ENCODE measurements around the gene FH.

Gene FH

DNA sequence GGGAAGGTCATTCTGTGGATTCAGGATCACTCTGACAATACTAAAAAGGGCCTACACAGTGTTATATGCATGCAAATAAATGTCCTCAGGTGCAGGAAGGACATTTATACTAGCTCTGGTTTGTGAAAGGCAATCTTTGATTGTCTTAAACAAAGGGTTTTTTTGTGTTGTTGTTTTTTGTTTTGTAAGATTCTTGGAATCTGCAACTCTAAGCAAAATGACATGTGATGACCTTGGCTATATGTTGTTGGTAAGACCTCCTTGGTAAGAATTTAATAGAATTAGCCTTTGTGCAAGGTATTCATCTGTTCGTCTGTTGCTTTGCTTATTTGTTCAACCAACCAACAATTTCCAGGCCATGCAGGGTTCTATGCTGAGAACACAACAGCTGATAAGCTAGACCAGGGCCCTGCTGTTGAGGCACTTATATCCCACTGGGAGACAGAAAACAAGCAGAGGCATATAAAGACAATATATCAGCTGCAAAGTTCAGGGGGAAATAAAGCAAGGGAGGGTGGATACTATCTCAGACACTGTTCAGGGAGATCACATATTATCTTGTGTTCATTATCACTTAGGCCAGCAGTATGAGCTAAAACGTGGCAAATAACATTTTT is 60.3 kb downstream of the FH start:
- DNase-seq (ENCODE audit: low read depth in 2 of 2): no peak

DNA sequence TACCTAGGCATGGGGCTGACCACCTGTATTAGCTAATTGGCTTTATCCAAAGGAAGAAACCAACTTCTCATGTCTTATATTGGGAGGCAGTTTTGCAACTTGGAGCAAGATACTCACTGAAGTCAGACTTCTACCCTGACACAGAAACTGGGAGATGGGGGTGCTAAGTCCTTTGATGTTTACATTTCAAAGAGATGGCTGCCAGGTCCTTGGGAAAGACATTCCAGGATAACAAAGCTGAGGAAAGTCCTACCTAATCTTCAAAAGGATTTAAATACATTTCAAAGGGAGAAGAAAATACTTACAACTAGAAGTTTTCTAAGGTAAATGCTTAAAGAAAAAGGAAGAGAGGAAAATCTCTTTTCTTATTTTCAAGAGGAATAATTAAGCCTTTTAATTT is 62.1 kb downstream of the FH start:
- no peak for DNase-seq (ENCODE audit: low read depth in 2 of 2)

DNA sequence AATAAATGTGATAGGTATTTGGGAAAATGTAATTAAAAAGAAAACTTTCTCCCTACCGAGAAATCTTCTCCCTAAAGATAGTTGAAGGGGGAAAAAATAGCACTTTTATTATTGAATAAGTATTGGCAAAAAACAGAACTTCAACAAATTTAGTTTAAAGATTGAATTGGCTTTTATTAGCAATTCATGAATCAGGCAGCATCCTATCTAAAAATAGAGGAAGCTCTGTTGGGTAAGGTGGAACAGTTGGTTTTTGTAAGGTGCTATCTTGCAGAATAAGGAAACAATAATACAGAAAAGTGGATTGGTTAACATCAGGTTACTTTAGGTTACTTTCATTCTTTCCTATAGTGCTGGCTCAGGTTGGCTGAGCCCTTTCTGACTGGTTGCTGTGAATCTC is 62.8 kb downstream of the FH start:
- DNase-seq (ENCODE audit: low read depth in 2 of 2): no peak

DNA sequence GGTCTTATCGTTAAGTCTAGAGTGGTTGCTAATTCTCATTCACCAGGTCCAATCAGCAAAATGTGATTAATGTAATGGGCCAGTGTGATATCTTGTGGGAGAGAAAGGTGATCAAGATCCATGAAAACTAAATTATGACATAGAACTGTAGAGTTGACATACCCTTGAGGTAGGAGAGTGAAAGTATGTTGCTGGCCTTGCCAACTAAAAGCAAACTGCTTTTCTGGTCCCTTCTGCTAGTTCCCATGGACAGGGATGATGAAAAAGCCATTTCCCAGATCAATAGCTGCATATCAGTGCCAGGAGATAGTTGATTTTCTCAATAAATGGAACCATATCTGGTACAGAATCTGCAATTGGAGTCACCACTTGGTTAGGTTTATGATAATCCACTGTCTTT is 65.8 kb downstream of the FH start:
- DNase-seq (ENCODE audit: low read depth in 2 of 2): no peak

DNA sequence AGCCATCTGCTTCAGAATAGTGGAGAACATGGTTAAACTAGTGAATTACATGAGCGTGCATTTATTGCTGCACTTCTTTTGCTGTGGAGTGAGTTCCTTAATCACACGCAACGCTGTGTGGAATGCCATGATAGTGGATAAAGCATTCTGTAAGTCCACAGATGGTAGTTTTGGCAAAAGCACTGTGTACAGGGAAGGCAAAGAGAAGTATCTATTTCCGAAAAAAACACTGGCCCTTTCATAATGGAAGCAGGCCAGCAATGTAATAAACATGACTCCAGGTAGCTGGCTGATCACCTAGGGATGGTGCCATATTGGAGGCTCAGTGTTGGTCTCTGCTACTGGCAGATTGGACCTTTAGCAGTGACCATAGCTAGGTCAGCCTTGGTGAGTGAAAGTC is 67.6 kb downstream of the FH start:
- no peak for DNase-seq (ENCODE audit: low read depth in 2 of 2)
